ENCODE data around the gene PI4K2B. TPM values are rescaled to one million over a fixed set of nuclear protein-coding genes. Genes with fewer than 3 reads are reported as not detected.
"Not testable (repeated sequence)": the region's sequence is repeated elsewhere in the genome, so short reads cannot be mapped to it uniquely, and the experiment has no call there.

The PI4K2B gene
- total RNA-seq, 2 donors from 2014 or later: 11.5 to 24.4 TPM

DNA sequence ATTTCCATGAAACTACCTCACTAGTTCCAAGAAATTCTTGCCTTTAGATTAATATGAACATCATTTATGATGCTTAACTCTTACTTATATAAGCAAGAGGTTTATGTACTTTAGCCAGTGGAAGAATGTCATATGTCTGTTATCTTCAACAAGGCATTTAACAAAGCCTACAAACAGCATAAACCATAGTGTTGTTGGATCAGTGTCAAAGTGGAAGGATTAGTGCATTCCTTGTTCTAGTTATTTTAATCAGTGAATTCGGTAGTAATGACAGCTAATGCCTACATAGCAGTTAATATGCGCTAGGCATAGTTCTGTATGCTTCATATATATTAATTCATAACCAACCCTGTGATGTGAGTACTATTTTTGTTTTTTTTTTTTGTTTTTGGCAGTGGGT lies 3.1 kb downstream of the PI4K2B start:
- intact Hi-C loops (cut with DNase I): loop anchor here in 1 of 2 donors (10.0 kb wide), 1 partner anchor 62 kb away; no protein-coding TSS in a partner anchor
- no peak for DNase-seq (ENCODE audit: low spot score)

DNA sequence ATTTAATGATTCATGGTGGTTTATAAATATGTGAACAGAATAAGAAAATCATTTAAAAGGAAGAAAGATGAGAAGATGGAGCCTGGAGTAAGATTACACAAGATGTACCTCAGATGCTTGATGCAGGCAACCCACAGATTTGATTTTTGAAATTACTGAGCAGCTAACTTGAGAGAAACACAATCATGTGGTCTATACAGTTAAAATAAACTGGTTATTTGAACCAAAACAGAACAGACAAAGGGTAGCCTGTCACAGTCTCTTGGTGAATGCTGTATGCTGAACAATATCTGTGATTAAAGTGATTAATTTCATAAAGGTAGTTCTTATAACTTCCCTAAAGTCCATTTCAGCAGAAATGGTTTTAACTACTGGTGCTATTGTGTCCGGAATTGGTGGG lies 4.2 kb downstream of the PI4K2B start:
- intact Hi-C loops (cut with DNase I): loop anchor here in 1 of 2 donors (10.0 kb wide), 1 partner anchor 63 kb away; no protein-coding TSS in a partner anchor
- DNase-seq (ENCODE audit: low spot score): no peak

DNA sequence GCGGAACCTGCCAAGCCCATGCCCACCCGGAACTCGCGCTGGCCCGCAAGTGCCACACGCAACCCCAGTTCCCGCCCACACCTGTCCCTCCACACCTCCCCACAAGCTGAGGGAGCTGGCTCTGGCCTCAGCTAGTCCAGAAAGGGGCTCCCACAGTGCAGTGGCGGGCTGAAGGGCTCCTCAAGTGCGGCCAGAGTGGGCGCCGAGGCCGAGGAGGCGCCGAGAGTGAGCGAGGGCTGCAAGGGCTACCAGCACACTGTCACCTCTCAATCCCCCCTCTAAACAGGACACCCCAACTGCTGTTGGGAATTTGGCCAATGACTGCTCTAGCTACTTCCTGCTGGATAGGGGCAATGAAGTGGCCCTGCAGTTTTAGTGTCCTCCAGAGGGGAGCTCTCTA lies 5.7 kb downstream of the PI4K2B start:
- DNase-seq (ENCODE audit: low spot score): not testable (repeated sequence)
- intact Hi-C loops (cut with DNase I): loop anchor here in 1 of 2 donors (10.0 kb wide), 1 partner anchor 65 kb away; no protein-coding TSS in a partner anchor

DNA sequence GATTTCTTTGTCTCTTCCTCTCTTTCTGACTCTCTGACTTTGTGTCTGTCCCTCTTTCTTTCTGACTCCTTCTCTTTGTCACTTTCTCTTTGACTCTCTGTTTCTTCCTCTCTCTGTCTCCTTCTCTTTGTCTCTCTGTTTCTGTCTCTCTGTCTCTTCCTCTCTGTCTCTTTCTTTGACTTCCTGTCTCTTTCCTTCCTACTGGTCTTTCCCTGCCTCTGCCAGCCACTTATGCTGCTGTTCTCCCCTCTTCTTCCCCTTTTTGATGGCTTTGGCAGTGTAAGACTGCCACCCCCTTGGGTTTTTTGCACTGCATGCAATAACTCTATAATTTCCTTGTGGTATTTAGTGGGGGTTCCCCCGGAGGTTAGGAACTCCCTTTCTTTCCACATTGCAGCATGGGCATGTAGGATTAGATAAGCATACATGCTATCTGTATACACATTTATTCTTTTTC lies 6.9 kb downstream of the PI4K2B start:
- DNase-seq (ENCODE audit: low spot score); intact Hi-C loops (cut with DNase I): not testable (repeated sequence)

DNA sequence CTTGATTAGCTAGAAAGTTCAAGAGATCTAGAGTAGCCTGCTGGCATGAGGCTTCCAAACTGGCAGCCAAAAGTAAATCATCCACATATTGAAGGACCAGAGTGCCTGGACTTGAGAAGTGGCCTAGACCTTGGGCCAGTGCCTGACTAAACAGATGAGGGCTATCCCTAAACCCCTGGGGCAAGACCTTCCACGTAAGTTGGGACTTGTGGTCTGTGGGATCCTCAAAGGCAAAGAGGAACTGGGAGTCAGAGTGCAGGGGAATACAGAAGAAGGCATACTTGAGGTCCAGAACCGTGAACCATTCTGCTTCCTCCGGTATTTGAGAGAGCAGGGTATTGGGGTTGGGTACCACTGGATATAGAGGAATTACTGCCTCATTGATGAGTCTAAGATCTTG lies 8.4 kb downstream of the PI4K2B start:
- intact Hi-C loops (cut with DNase I); DNase-seq (ENCODE audit: low spot score): not testable (repeated sequence)

DNA sequence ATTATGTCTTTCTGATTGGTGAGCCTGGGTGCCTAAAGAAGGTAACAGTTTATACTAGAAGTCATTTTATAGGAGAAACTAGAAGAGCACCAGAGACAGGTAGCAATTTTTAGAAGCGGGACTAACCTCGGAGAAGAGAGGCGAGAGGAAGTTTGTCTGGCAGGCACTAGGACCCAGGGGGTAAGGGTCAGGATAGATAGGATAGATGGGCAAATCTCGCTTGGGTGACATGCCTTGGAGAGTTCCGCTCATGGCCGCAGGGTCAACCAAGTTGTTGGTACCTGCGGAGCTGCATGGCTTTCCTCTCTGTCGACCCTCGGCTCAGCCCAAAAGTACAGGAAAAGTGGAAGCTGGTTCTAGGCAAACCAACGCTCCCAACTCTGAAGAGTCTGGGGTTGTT lies 11.3 kb downstream of the PI4K2B start:
- no peak for DNase-seq (ENCODE audit: low spot score)
- intact Hi-C loops (cut with DNase I): no loop called here

DNA sequence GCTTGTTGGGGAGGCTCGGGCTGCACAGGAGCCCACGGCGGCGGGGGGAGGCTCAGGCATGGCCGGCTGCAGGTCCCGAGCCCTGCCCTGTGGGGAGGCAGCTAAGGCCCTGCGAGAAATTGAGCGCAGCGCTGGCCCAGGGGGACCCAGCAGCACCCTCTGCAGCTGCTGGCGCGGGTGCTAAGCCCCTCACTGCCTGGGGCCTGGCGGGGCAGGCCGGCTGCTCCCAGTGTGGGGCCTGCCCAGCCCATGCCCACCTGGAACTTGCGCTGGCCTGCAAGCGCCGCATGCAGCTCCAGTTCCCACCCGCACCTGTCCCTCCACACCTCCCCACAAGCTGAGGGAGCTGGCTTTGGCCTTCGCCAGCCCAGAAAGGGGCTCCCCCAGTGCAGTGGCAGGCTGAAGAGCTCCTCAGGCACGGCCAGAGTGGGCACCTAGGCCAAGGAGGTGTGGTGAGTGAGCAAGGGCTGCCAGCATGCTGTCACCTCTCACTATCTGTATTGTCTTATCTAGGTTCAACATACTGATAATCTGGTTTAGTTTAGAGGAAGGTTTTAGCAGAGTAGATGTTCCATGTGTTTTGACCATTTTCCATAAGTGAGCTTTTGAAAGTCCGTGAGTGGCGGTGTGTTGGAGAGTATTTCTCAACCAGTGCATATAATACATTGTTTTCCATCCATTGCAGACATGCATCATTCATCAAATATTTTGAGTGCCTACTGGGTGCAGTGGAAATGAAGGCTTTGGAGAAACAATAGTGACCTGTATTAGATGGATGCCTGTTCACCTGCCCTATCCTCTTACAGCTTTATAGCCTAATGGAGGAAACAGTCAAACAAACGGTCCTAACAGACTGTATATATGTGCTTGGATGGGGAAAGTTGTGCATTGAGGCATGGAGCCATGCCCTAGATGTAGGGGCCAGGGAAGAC lies 13.1 kb downstream of the PI4K2B start:
- DNase-seq (ENCODE audit: low spot score): no peak
- intact Hi-C loops (cut with DNase I): no loop called here

DNA sequence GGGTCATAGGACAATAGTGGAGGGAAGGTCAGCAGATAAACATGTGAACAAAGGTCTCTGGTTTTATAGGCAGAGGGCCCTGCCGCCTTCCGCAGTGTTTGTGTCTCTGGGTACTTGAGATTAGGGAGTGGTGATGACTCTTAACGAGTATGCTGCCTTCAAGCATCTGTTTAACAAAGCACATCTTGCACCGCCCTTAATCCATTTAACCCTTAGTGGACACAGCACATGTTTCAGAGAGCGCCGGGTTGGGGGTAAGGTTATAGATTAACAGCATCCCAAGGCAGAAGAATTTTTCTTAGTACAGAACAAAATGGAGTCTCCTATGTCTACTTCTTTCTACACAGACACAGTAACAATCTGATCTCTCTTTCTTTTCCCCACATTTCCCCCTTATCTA lies 15.0 kb downstream of the PI4K2B start:
- DNase-seq (ENCODE audit: low spot score): not testable (repeated sequence)
- intact Hi-C loops (cut with DNase I): loop anchor here in 1 of 2 donors (1.0 kb wide), 1 partner anchor 22 kb away; no protein-coding TSS in a partner anchor

DNA sequence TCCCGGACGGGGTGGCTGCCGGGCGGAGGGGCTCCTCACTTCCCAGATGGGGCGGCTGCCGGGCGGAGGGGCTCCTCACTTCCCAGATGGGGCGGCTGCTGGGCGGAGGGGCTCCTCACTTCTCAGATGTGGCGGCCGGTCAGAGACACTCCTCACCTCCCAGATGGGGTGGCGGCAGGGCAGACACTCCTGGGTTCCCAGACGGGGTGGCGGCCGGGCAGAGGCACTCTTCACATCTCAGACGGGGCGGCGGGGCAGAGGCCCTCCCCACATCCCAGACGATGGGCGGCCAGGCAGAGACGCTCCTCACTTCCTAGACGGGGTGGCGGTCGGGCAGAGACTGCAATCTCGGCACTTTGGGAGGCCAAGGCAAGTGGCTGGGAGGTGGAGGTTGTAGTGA lies 15.7 kb downstream of the PI4K2B start:
- DNase-seq (ENCODE audit: low spot score): not testable (repeated sequence)
- intact Hi-C loops (cut with DNase I): loop anchor here in 1 of 2 donors (1.0 kb wide), 1 partner anchor 22 kb away; no protein-coding TSS in a partner anchor

DNA sequence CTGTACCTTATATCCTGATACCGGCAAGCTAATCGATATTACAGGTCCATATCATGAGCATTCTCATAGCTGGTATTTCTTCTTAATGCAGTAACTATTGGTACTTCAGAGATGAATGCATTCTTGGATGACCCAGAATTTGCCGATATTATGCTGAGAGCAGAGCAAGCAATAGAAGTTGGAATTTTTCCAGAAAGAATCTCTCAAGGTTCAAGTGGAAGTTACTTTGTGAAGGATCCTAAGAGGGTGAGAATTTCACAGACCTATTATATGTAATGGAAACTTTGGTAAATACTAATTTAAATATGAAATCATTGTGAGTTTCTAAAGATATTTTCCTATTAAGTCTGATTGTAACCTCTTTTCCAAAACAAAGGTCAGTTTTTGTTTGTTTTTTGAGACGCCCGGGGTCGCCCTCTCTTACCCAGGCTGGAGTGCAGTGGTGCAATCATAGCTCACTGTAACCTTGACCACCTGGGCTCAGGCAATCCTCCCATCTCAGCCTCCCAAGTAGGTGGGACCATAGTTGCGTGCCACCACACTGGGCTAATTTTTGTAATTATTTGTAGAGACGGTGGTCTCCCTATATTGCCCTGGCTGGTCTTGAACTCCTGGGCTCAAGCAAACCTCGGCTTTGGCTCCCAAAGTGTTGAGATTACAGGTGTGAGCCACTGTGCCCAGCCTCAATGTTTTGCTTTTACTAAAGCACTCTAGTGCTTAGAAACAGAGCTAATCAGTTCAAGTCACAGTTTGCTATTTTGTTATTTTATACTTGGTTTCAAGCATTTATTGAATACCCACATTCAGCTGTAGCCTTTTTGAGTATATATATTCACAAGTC lies 18.6 kb downstream of the PI4K2B start:
- no peak for DNase-seq (ENCODE audit: low spot score)
- intact Hi-C loops (cut with DNase I): no loop called here

DNA sequence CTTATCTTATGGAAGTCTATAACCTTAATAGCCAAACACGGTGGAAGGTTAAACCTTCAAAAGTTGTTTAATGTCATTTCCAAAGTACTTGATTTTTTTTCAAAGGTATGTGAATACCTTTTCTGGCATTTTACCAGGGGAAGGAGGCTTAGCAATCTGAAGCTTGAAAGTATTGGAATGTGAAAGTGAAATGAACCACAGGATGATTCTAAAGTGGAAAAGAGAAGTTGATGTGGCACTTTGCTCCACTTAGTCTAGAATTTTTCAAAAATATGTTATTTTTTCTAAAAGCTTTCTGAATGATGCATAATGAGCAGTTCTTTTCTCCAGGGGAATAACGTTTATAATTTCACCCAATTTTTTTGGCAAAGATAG lies 19.2 kb downstream of the PI4K2B start:
- DNase-seq (ENCODE audit: low spot score): no peak
- intact Hi-C loops (cut with DNase I): no loop called here

DNA sequence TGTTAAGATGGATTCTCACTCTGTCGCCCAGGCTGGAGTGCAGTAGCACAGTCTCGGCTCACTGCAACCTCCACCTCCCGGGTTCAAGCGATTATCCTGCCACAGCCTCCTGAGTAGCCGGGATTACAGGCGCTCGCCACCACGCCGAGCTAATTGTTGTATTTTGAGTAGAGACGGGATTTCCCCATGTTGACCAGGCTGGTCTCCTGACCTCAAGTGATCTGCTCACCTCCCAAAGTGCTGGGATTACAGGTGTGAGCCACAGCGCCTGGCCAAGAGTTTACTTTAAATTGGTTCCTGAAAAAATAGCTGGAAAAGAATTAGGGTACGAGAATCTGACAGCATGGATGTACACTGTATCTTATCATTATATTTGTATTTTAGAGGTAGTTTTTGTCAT lies 20.0 kb downstream of the PI4K2B start:
- intact Hi-C loops (cut with DNase I): not testable (repeated sequence)

DNA sequence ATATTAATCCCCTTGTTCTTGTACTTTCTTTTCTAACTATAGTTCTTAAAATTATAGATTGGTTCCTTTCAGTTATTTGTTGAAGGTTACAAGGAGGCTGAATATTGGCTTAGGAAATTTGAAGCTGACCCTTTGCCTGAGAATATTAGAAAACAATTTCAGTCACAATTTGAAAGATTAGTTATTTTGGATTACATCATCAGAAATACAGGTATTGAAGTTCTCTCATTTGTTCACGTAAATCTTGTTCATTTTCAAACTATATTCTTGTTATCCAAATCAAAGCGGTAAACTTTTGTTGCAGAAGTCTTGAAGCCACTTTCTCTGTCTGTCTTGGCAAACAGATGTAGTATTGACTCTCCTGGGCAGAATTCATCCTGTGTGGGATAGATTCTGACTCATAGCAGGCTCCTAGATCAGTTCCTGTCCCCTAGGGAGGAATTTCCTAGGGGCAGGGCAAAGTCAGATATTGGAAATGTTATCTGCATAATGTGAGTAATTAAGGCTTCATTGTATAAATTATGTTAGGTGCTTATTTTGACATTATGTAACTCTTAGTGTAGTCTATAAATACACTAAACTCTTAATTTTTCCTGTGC lies 25.2 kb downstream of the PI4K2B start:
- intact Hi-C loops (cut with DNase I): no loop called here

More for the DNA sequence above, 20.0 kb downstream of the PI4K2B start:
- not testable (repeated sequence) for DNase-seq (ENCODE audit: low spot score)

DNA sequence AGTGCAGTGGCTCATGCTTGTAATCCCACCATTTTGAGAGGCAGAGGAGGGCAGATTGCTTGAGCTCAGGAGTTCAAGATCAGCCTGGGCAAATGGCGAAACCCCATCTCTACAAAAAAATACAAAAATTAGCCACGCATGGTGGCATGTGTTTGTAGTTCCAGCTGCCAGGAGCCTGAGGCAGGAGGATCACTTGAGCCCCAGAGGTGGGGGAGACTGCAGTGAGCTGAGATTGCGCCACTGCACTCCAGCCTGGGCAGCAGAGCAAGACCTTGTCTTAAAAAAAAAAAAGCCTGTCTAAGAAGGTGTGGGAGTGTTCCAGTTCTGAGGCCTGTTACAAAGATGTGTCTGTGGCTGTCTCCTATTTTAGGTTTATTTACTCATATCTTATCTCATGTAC lies 38.0 kb downstream of the PI4K2B start:
- intact Hi-C loops (cut with DNase I): loop anchor here in 1 of 2 donors (1.0 kb wide), 1 partner anchor 23 kb away; no protein-coding TSS in a partner anchor
- no peak for DNase-seq (ENCODE audit: low spot score)

More for the DNA sequence above, 25.2 kb downstream of the PI4K2B start:
- DNase-seq (ENCODE audit: low spot score): no peak

DNA sequence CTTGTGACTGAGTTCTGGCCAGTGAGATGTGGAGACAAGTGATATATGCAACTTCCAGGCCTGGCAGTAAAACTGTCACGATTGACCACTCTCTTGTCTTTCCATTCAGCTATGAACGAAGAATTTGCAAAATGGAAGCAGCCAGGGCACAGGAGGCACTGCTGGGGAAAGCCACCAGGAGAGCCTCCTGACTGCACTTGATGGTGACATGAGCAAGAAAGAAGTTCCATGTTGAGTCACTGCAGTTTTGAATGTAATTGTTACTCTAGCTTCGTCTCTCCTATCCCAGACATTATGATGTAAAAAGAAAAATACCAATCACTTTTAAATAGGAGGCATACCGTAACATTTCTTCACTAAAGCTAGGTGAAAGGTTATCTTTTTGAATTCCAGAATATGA lies 46.4 kb downstream of the PI4K2B start:
- no peak for DNase-seq (ENCODE audit: low spot score)
- intact Hi-C loops (cut with DNase I): no loop called here

DNA sequence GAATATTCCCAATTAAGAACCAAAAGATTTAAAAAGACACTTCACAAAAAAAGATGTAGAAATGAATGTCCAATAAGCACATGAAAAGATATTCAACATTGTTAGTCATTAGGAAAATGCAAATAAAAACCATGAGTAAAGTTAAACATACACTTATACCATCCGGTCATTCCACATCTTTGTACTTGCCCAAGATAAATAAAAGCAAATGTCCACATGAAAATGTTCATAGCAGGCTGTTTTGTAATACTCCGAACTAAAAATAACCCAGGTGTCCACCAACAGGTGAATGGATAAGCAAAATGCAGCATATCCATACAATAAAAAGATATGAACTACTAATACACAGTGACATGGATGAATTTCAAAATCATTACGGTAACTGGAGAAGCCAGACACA lies 50.1 kb downstream of the PI4K2B start:
- intact Hi-C loops (cut with DNase I): no loop called here
- DNase-seq (ENCODE audit: low spot score): no peak

DNA sequence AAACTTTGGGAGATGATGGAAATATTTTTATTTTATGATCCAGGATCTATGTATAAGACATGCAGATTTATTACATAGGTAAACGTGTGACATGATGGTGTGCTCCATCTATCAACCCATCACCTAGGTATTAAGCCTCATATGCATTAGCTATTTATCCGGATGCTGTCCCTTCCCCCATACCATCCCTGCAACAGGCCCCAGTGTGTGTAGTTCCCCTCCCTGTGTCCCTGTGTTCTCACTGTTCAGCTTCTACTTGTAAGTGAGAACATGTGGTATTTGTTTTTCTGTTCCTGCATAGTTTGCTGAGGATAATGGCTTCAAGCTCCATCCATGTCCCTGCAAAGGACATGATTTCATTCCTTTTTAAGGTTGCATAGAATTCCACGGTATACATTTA lies 50.6 kb downstream of the PI4K2B start:
- intact Hi-C loops (cut with DNase I): no loop called here
- DNase-seq (ENCODE audit: low spot score): no peak

DNA sequence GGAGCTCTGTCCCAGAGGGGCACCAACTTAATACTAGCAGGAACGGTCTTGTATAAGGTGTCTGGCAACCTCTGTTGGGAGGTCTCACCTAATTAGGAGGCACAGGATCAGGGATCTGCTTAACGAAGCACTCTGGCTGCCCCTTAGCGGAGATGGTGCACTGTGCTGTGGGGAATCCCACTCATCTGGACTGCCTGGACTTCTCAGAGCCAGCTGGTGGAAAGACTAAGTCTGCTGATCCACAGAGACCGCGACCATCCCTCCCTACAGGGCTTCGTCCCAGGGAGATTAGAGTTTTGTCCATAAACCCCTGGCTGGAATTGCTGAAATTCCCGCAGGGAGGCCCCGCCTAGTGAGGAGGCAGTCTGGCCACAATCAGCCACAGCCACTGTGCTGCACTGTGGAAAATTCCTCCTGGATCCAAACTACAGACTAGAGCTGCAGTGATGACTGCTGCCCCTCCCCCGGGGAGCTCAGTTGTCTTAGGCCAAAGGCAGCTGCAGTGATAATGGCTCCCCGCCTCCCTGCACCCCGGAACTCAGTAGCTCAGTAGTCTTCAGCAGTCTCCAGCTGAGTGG lies 56.7 kb downstream of the PI4K2B start:
- no peak for DNase-seq (ENCODE audit: low spot score)
- intact Hi-C loops (cut with DNase I): no loop called here

DNA sequence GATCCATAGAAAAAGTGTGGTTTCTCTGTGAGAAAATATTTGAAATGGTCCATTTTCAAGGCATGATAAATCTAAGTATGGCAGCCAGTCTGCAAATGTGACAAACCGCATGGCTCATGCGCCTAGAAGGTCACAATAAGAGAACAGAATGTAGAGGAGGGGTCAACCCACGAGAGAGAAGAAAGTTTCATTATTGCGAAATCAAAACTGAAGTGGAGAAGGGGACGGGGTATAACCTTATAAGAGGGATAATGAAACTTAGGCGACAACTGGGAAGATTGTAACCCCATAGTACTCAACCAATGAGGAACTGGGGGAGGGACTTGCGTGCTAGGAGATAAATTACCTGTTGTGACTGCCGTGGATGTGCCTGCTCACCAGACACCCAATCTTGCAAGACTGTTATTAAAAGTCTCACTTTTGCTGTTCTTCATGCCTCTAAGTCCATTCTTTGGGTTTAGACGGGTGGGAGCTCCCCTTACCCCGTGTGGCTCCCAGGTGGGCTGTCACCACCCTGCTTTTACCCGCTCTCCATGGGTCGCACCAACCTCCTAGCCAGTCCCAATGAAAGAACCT lies 57.4 kb downstream of the PI4K2B start:
- DNase-seq (ENCODE audit: low spot score): no peak
- intact Hi-C loops (cut with DNase I): no loop called here
